Measurements from ENCODE around the gene AUTS2.

Gene AUTS2

DNA sequence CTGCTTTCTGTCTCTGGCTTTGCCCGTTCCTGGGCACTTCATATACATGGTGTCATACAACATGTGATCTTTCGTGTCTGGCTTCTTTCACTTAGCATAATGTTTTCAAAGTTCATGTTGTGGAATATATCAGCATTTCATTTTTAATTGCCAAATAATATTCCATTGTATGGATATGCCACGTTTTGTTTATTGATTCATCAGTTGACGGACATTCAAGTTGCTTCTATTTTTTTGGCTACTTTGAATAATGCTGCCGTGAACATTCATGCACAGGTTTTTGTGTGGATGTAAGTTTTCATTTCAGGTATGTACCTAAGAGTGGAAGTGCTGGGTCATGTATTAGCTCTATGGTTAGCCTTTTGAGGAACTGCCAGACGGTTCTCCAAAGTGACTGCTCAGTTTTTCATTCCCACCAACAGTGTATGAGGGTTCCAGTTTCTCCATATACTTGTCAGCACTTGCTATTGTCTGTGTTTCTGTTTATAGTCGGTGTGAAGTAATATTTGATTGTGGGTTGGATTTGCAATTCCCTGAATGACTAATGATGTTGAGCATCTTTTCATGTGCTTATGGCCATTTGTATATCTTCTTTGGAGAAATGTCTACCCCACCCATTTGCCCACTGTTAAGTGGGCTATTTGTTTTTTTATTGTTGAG lies 1132.3 kb downstream of the AUTS2 start:
- FAIRE-seq = peak; percentile 50
- DNase-seq (ENCODE audit: insufficient read length) = no peak
- no peak for TF ChIP-seq POLR2AphosphoS5 (IDR thresholded peaks at IDR 0.05; ENCODE audit: low read depth, low read length)
- TF ChIP-seq POLR2A (IDR thresholded peaks at IDR 0.05; ENCODE audit: low read depth, low read length) = no peak
- no peak for TF ChIP-seq TAF1 (IDR thresholded peaks at IDR 0.05; ENCODE audit: borderline replicate concordance, low read depth, low read length)

DNA sequence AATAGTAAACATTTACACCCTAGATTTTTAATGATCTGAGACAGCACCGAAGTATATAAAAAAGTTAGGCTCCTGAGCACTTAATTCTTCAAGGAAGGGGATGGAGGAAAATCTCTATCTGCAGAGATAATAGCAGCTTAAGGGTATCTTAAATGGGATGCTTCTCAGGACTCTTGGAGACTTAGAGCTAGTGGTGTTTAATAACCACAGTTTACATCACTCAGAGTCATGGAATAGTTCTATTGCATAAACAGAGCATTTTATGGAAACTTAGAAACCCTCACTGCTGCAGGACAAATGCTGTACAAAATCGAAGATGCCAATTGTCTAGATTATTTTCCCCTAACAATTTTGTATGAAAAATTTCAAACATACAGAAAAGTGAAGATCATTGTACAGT lies 1134.8 kb downstream of the AUTS2 start:
- FAIRE-seq (no peak), DNase-seq (ENCODE audit: insufficient read length) (no peak)
- no peak for TF ChIP-seq POLR2A (IDR thresholded peaks at IDR 0.05; ENCODE audit: low read depth, low read length)
- TF ChIP-seq POLR2AphosphoS5 (IDR thresholded peaks at IDR 0.05; ENCODE audit: low read depth, low read length) = no peak
- TF ChIP-seq TAF1 (IDR thresholded peaks at IDR 0.05; ENCODE audit: borderline replicate concordance, low read depth, low read length) = no peak

DNA sequence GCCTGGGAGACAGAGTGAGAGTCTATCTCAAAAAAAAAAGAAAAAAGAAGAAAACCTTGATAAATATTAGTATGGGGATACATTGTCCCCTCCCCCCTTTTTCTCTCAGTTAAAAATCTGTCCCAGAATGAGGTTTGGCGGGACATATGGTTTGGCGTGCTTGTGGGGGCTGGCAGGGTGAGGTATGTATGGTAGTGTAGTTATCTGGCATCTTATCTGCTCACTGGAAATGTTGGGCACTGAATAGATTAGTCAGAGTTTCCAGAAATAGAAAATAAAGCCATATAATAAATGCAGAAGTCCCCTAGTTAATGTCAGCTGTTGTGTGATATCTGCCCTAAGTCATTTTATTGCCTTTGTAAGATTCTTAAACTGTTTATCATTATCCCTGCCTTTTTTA lies 1136.1 kb downstream of the AUTS2 start:
- DNase-seq (ENCODE audit: insufficient read length) = no peak

DNA sequence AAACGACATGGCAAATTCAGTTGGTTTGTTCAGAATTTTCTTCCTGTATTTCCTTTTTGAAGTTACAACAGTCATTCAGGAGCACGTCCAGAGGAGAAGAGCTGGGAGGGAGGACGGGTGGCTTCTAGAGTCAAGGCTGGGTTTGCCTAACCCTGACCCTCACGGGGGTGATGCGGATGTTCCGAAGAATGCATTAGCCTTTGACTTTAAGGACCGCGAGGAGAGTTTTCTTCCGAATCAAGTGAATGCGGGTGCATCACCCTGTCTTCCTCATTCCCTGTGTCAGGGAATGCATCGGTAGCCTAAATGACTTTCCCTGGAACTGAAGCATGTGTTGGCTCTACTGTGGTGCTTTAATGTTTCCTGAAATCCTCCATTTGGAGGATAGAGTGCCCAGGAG lies 1137.0 kb downstream of the AUTS2 start:
- TF ChIP-seq POLR2A (IDR thresholded peaks at IDR 0.05; ENCODE audit: low read depth, low read length) (no peak), TAF1 (IDR thresholded peaks at IDR 0.05; ENCODE audit: borderline replicate concordance, low read depth, low read length) (no peak), POLR2AphosphoS5 (IDR thresholded peaks at IDR 0.05; ENCODE audit: low read depth, low read length) (no peak)
- DNase-seq (ENCODE audit: insufficient read length) (no peak), FAIRE-seq (no peak)

More for the DNA sequence above, 1136.1 kb downstream of the AUTS2 start:
- TF ChIP-seq POLR2A (IDR thresholded peaks at IDR 0.05; ENCODE audit: low read depth, low read length) (no peak), TAF1 (IDR thresholded peaks at IDR 0.05; ENCODE audit: borderline replicate concordance, low read depth, low read length) (no peak), POLR2AphosphoS5 (IDR thresholded peaks at IDR 0.05; ENCODE audit: low read depth, low read length) (no peak)
- FAIRE-seq = no peak

DNA sequence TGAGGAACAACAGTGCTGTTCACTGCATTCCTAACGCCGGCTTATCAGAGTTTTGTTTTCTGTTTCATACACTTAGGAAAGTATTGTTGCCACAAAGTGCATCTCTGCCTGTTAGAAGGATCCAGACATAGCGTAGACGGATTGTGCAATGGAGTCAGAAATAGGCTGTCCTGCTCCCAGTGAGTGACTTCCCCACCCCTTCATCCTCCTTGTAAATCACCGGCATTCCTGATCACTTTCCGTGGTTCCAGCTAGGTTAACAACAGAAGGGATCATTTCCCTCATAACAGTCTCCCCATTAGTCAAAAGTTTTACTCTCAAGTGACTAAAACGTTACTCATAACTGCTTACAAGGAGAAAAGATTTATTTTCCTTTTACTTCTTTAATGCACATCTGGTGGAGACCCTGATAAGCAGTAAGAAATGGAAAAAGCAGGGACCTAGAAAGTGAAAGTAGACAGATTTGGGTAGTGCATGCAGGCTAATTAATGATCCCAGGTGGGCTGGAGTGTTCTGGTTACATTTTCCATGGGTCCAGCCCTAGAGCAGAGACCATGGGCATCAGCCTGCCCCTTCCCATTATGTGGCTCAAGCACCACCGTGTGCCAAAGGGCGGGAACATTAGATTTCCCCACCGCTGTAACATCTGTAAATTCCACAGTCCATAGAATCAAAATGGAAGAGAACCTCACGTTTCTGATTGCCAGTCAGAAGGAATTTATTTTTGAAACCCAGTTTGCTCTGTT lies 1138.6 kb downstream of the AUTS2 start:
- FAIRE-seq (no peak), DNase-seq (ENCODE audit: insufficient read length) (no peak)
- TF ChIP-seq TAF1 (IDR thresholded peaks at IDR 0.05; ENCODE audit: borderline replicate concordance, low read depth, low read length) (no peak), POLR2A (IDR thresholded peaks at IDR 0.05; ENCODE audit: low read depth, low read length) (no peak), POLR2AphosphoS5 (IDR thresholded peaks at IDR 0.05; ENCODE audit: low read depth, low read length) (no peak)

DNA sequence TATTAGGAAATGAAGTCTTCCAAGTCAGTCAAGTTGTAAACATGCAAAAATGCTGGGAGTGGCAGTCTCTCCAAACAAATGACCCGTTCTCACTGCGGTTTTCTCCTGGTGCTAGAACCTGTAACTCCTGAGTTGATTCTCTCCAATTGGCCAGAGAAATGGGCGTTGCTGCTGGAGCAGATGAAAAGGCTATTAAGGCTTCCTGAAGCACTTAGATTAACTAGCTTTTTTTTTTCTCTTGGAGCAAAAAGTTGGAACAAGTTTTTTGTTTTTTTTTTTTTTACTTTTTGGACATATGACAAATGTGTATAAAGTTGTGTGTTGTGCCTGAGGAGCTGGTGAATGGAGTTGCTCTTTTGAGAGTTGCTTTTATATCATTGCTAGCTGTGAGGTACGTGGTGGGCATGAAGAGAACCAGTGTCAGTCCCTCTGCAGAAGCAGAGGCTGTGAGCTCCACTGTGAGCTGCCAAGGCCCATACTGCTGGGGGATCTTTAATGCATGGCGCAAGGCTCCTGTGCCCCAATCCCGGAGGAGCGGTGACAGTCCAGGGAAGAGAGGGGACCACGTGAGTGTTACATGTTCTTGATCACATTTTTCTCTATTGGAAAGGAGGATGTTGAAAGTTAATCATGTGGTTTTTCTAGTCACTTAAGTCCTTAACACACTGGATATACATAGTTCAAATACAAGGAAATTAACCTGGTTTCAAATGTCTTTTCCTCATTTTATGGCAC lies 1140.0 kb downstream of the AUTS2 start:
- DNase-seq (ENCODE audit: insufficient read length) (no peak), FAIRE-seq (no peak)
- TF ChIP-seq POLR2A (IDR thresholded peaks at IDR 0.05; ENCODE audit: low read depth, low read length) (no peak), POLR2AphosphoS5 (IDR thresholded peaks at IDR 0.05; ENCODE audit: low read depth, low read length) (no peak), TAF1 (IDR thresholded peaks at IDR 0.05; ENCODE audit: borderline replicate concordance, low read depth, low read length) (no peak)

DNA sequence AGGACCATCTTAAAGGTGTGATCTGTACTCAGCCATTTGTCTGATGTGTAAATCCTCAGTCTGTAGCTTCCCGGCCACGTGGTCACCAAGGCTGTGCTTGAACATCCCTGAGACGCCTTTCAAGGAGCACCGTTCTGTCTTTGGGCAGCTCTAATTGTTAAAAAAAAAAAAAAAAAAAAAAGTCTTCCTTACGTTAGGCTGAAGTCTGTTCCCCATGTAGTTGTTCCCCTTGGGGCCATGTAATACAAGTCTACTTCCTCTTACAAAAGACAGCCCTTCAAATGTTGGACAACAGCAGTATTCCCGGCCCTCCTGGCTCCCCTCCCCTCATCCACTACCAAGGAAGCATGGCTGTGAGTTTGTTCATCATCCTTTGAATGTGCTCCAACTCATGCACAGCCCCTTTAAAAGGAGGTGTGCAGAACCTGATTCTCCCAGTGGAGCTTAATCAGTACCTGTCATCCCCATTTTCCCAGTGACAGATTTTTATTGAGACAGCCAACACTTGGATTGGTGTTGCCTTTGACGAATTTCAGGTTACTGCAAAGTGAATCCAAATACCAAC lies 1141.5 kb downstream of the AUTS2 start:
- no peak for FAIRE-seq
- DNase-seq (ENCODE audit: insufficient read length) = no peak
- TF ChIP-seq TAF1 (IDR thresholded peaks at IDR 0.05; ENCODE audit: borderline replicate concordance, low read depth, low read length) (no peak), POLR2A (IDR thresholded peaks at IDR 0.05; ENCODE audit: low read depth, low read length) (no peak), POLR2AphosphoS5 (IDR thresholded peaks at IDR 0.05; ENCODE audit: low read depth, low read length) (no peak)

DNA sequence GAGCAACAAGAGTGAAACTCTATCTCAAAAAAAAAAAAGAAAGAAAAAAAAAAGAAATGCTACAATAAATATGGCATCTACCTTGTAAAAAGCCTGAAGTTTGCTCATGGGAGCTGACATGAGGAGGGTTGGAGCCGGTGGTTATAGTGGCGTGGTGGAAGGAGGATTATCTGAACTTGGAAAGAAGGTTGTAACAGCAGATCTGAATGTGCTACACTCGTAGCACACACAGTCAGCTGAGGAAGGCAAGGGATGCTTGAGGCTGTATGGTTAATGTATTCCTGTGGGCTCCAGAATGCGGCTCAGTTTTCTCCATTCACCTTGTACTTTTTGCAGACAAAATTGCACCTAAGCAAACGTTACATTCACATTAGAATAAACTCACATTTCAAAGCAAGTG lies 1143.4 kb downstream of the AUTS2 start:
- no peak for DNase-seq (ENCODE audit: insufficient read length)
- TF ChIP-seq POLR2A (IDR thresholded peaks at IDR 0.05; ENCODE audit: low read depth, low read length) = no peak
- no peak for FAIRE-seq

DNA sequence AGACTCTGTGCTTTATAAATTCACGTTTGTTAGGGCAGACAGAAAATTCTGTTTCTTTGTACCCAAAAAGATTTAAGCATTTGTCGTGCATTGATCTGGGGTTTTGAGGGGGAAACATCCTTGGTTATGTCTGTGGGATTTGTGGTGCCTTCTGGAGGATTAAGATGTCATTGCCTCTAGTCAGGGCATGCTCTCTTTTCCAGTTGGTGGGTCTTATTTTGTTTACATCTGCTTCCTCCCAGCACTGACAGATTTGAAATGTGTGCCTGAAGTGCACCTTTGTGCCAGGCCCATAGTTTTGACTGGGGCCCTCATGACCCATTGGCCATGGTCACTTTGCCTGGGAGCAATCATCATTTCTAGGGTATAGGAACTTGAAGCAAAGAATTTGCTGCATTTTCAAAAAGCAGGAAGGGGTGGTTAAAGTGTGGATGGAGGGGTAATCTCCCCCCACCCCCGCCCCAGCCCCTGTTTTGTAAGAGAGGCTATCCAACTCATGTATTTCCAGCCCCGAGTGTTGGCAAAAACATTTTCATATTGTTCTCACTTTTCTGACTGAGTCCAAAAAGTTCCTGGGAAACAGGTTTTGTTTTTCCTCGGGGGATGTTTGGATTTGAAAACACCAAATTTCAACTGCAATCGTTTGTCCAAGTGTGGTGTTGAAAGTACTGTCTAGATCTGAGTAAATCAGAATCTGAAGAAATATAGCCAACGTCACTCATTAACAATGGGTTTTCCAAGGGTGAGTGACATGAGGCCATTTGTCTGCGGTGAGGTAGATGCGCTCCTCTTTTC lies 1145.5 kb downstream of the AUTS2 start:
- FAIRE-seq = no peak
- TF ChIP-seq POLR2A (IDR thresholded peaks at IDR 0.05; ENCODE audit: low read depth, low read length) (no peak), POLR2AphosphoS5 (IDR thresholded peaks at IDR 0.05; ENCODE audit: low read depth, low read length) (no peak), TAF1 (IDR thresholded peaks at IDR 0.05; ENCODE audit: borderline replicate concordance, low read depth, low read length) (no peak)
- DNase-seq (ENCODE audit: insufficient read length) = no peak

DNA sequence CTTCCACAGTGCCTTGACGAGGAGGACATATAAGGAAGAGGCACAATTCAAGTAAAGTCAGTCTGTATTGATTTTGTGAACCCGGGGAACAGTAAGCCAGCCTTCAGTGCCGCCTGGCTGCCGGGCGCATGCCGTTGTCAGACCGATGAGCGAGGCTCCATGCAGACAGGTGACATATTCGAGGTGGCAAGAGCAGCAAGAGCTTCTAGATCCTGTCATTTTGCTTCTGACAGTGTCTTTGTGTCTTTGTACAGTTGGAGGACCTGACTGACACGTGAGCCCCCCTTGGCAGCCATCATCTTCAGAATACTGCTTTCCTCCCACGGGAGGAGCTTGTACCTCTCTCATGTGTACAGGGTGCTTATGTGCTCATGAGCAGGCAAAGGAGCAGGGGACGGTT lies 1146.2 kb downstream of the AUTS2 start:
- FAIRE-seq = no peak
- no peak for DNase-seq (ENCODE audit: insufficient read length)

DNA sequence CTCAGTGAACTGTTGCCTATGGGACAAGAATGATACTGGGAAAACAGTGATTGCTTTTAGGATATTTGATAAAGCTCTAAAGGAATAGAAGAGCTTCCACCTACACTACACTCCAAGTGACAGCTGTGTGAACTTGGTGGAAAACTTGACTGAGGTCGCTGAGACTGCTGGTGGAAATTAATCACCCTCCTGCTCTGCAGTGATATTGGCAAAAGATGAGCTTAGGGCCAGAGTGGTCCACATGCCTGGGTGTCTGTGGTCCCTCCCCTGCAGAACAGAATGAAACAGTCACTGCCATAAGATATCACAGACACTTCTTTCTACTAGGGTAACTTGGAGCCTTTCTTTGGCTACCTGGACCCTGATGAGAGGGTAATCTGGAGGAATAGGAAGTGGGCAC lies 1151.6 kb downstream of the AUTS2 start:
- no peak for FAIRE-seq
- TF ChIP-seq POLR2A (IDR thresholded peaks at IDR 0.05; ENCODE audit: low read depth, low read length) (no peak), POLR2AphosphoS5 (IDR thresholded peaks at IDR 0.05; ENCODE audit: low read depth, low read length) (no peak), TAF1 (IDR thresholded peaks at IDR 0.05; ENCODE audit: borderline replicate concordance, low read depth, low read length) (no peak)
- DNase-seq (ENCODE audit: insufficient read length) = no peak

More for the DNA sequence above, 1146.2 kb downstream of the AUTS2 start:
- TF ChIP-seq POLR2AphosphoS5 (IDR thresholded peaks at IDR 0.05; ENCODE audit: low read depth, low read length) = no peak
- no peak for TF ChIP-seq TAF1 (IDR thresholded peaks at IDR 0.05; ENCODE audit: borderline replicate concordance, low read depth, low read length)
- no peak for TF ChIP-seq POLR2A (IDR thresholded peaks at IDR 0.05; ENCODE audit: low read depth, low read length)
